Measurements from ENCODE around the gene CPT2. TPM values are rescaled to one million over a fixed set of nuclear protein-coding genes. Genes with fewer than 3 reads are reported as not detected.

The CPT2 gene
- total and polyA plus RNA-seq, 2 of the 13 experiments (the other 11 are each of a cell fraction or from before 2014, with no cell fraction given), result 12.6 to 14.6 TPM

GRCh38 chr1:53182111-53182593 is 14.5 kb upstream of the CPT2 start (continued):
- TF ChIP-seq IRF1 (CRISPR knock-in tag; IDR thresholded peaks at IDR 0.05; ENCODE audit: low read depth) (no peak), ZNF296 (CRISPR knock-in tag; conservative IDR thresholded peaks at IDR 0.05) (no peak), AKNA (CRISPR knock-in tag; IDR thresholded peaks at IDR 0.05; ENCODE audit: borderline replicate concordance) (no peak), ESRRA (CRISPR knock-in tag; IDR thresholded peaks at IDR 0.05; ENCODE audit: low read depth) (peak; percentile 38; the same call in 1 of the 2 replicates), SAP130 (CRISPR knock-in tag; IDR thresholded peaks at IDR 0.05; ENCODE audit: low read depth) (peak; percentile 77), ZNF280D (CRISPR knock-in tag; IDR thresholded peaks at IDR 0.05) (0 out of 2 replicates have a peak, but pooled peaks have one; percentile 53), SMC3 (IDR thresholded peaks at IDR 0.05; ENCODE audit: low read length) (peak; percentile 82), SETDB1 (CRISPR knock-in tag; IDR thresholded peaks at IDR 0.05; ENCODE audit: borderline replicate concordance) (no peak), ZNF24 (IDR thresholded peaks at IDR 0.05) (0 out of 2 replicates have a peak, but pooled peaks have one; percentile 28), HDAC1 (CRISPR knock-in tag; IDR thresholded peaks at IDR 0.05) (peak; percentile 66; the same call in 1 of the 2 replicates), ZNF160 (CRISPR knock-in tag; IDR thresholded peaks at IDR 0.05) (0 out of 2 replicates have a peak, but pooled peaks have one; percentile 53), TBX2 (CRISPR knock-in tag; IDR thresholded peaks at IDR 0.05; ENCODE audit: borderline replicate concordance) (0 out of 2 replicates have a peak, but pooled peaks have one; percentile 49), ZNF780A (CRISPR knock-in tag; IDR thresholded peaks at IDR 0.05) (no peak), THAP11 (CRISPR knock-in tag; IDR thresholded peaks at IDR 0.05) (peak; percentile 41; the same call in 1 of the 2 replicates), RXRB (CRISPR knock-in tag; IDR thresholded peaks at IDR 0.05; ENCODE audit: borderline replicate concordance) (peak; percentile 57), NFE2 (CRISPR knock-in tag; IDR thresholded peaks at IDR 0.05) (no peak), ARID3A (IDR thresholded peaks at IDR 0.05; ENCODE audit: low read depth, low read length) (peak; percentile 34; the same call in 1 of the 2 replicates)
